GM12878 (cell line): ENCODE measurements around the gene SP100. TPM values are rescaled to one million over a fixed set of nuclear protein-coding genes. Genes with fewer than 3 reads are reported as not detected.

ENCODE experiments used
- BHLHE40 ChIP-seq, 2 experiments: fragments of 450-650 bp in 1 of 2; IDR thresholded peaks; 2 replicates each; pipeline ENCODE4 v1.6.1; 2011 to 2017; ENCODE audit warnings: low read depth in 2 of 2, borderline replicate concordance in 1 of 2, improper control_type of control experiment in 1 of 2, low read length in 1 of 2, mild to moderate bottlenecking in 1 of 2
- IKZF1 ChIP-seq: fragments of 450-650 bp; conservative IDR thresholded peaks from 2 replicates; pipeline ENCODE4 v1.6.1; 2017; ENCODE audit warnings: antibody characterized with exemption, mild to moderate bottlenecking
- IRF4 ChIP-seq: IDR thresholded peaks from 2 replicates; pipeline ENCODE4 v1.6.1; 2011; ENCODE audit warnings: low read depth, low read length
- JUND ChIP-seq: IDR thresholded peaks from 2 replicates; pipeline ENCODE4 v1.6.1; 2012; ENCODE audit warnings: low read depth, mild to moderate bottlenecking, low read length, improper control_type of control experiment, moderate library complexity
- KAT2A ChIP-seq: conservative IDR thresholded peaks from 2 replicates; pipeline ENCODE4 v1.6.1; 2011; ENCODE audit warnings: low read depth, low read length; ENCODE audit not compliant: control insufficient read depth
- PML ChIP-seq: IDR thresholded peaks from 2 replicates; pipeline ENCODE4 v1.6.1; 2012; ENCODE audit warnings: low read length, inconsistent platforms
- POLR2AphosphoS2 ChIP-seq: IDR thresholded peaks from 2 replicates; pipeline ENCODE4 v1.6.1; 2011; ENCODE audit warnings: low read depth, mild to moderate bottlenecking, low read length, improper control_type of control experiment, moderate library complexity
- RAD21 ChIP-seq: IDR thresholded peaks from 2 replicates; pipeline ENCODE4 v1.6.1; 2011; ENCODE audit warnings: mild to moderate bottlenecking, low read depth, low read length, moderate library complexity; ENCODE audit not compliant: insufficient read depth
- SIX5 ChIP-seq: IDR thresholded peaks from 2 replicates; pipeline ENCODE4 v1.6.1; 2011; ENCODE audit warnings: mild to moderate bottlenecking, low read depth, low read length, moderate library complexity; ENCODE audit not compliant: severe bottlenecking
- TARDBP ChIP-seq: IDR thresholded peaks from 2 replicates; pipeline ENCODE4 v1.6.1; 2016; ENCODE audit warnings: borderline replicate concordance
- YY1 ChIP-seq: IDR thresholded peaks from 2 replicates; pipeline ENCODE4 v1.6.1; 2011; ENCODE audit warnings: low read depth, mild to moderate bottlenecking, low read length
- ZNF24 ChIP-seq: fragments of 450-650 bp; IDR thresholded peaks from 2 replicates; pipeline ENCODE4 v1.6.1; 2017; ENCODE audit warnings: antibody characterized with exemption, mild to moderate bottlenecking
- ZSCAN29 ChIP-seq: fragments of 450-650 bp; IDR thresholded peaks from 2 replicates; pipeline ENCODE4 v1.6.1; 2017; ENCODE audit warnings: mild to moderate bottlenecking, moderate library complexity
- polyA plus RNA-seq, 11 experiments: library from polyadenylated mRNA; depleted of rRNA in 4 of 11; unstranded in 6 of 11; stranded (reverse) in 5 of 11; fragments of >200 nt; fragmentation: Nextera tagmentation in 4 of 11; fragmentation: Illumina TruSeq in 1 of 11; extraction: Ambion mirVana in 4 of 11; extraction: Trizol in 1 of 11; gene quantifications; 1 replicate in 1 of 11; 2 replicates in 10 of 11; pipeline versions ENCODE4 v1.2.1 to v1.2.3, GENCODE V29; 2011 to 2016; ENCODE audit warnings: inconsistent platforms in 2 of 11, missing spikeins in 2 of 11, low read depth in 1 of 11
- total RNA-seq, 4 experiments: library from RNA; depleted of rRNA in 3 of 4; stranded (reverse); fragments of >200 nt in 3 of 4; fragmentation: Illumina TruSeq in 1 of 4; extraction: Trizol in 1 of 4; gene quantifications; 2 replicates each; pipeline versions ENCODE4 v1.2.1 to v1.2.3, GENCODE V29; 2013 to 2021
- TF ChIP-seq, protein P1 (sequence below): IDR thresholded peaks from 2 replicates; pipeline ENCODE4 v1.6.1; 2012; ENCODE audit warnings: improper control_type of control experiment, low read depth, low read length; ENCODE audit not compliant: insufficient replicate concordance
- TF ChIP-seq, protein P2 (sequence below): fragments of 150-350 bp; IDR thresholded peaks from 2 replicates; pipeline ENCODE4 v1.6.1; 2014; ENCODE audit warnings: mild to moderate bottlenecking, low read depth, low read length
- TF ChIP-seq, protein P3 (sequence below): fragments of 450-650 bp; formaldehyde crosslinking; IDR thresholded peaks from 2 replicates; pipeline ENCODE4 v1.4.0; 2020; ENCODE audit warnings: mild to moderate bottlenecking, moderate library complexity
- TF ChIP-seq, protein P4 (sequence below): fragments of 450-650 bp; IDR thresholded peaks from 2 replicates; pipeline ENCODE4 v1.6.1; 2017; ENCODE audit warnings: mild to moderate bottlenecking

Gene SP100
- total and polyA plus RNA-seq, 10 of the 15 experiments (the other 5 are each of a cell fraction or from before 2014, with no cell fraction given): 109 to 239 (median 180) TPM

DNA sequence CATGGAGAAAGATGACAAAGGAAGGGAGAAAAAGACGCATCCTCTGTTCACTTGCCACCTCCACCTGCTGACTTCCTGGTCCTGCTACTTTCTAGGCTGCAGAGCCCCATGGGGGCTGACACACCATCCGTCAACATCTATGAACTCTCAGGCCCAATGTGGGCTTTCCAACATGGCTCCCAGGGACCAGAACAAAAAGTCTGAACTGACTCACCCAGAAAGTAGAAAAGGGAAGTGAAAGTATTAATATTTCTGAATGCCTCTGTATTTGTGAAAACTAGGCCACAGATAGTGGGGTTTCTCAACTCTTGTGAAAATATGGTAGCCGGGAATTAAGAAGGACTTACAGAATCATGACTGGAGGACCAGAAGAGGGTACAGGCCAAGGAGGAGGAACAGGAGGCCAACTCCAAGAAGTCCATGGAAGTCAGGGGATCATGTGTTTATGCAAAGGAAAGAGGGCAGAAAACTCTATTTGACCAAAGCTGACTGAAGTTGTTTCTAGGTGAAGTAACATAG lies 173.6 kb downstream of the SP100 start (continued):
- TF ChIP-seq, protein P1, sequence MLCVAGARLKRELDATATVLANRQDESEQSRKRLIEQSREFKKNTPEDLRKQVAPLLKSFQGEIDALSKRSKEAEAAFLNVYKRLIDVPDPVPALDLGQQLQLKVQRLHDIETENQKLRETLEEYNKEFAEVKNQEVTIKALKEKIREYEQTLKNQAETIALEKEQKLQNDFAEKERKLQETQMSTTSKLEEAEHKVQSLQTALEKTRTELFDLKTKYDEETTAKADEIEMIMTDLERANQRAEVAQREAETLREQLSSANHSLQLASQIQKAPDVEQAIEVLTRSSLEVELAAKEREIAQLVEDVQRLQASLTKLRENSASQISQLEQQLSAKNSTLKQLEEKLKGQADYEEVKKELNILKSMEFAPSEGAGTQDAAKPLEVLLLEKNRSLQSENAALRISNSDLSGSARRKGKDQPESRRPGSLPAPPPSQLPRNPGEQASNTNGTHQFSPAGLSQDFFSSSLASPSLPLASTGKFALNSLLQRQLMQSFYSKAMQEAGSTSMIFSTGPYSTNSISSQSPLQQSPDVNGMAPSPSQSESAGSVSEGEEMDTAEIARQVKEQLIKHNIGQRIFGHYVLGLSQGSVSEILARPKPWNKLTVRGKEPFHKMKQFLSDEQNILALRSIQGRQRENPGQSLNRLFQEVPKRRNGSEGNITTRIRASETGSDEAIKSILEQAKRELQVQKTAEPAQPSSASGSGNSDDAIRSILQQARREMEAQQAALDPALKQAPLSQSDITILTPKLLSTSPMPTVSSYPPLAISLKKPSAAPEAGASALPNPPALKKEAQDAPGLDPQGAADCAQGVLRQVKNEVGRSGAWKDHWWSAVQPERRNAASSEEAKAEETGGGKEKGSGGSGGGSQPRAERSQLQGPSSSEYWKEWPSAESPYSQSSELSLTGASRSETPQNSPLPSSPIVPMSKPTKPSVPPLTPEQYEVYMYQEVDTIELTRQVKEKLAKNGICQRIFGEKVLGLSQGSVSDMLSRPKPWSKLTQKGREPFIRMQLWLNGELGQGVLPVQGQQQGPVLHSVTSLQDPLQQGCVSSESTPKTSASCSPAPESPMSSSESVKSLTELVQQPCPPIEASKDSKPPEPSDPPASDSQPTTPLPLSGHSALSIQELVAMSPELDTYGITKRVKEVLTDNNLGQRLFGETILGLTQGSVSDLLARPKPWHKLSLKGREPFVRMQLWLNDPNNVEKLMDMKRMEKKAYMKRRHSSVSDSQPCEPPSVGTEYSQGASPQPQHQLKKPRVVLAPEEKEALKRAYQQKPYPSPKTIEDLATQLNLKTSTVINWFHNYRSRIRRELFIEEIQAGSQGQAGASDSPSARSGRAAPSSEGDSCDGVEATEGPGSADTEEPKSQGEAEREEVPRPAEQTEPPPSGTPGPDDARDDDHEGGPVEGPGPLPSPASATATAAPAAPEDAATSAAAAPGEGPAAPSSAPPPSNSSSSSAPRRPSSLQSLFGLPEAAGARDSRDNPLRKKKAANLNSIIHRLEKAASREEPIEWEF: peak; percentile 78
- TF ChIP-seq KAT2A: no peak
- TF ChIP-seq IKZF1: peak; percentile 98
- peak; percentile 99 for TF ChIP-seq IRF4
- peak; percentile 68 to 84; a peak in 3 of 4 replicates for TF ChIP-seq BHLHE40 (IDR thresholded peaks at IDR 0.05; ENCODE audit: borderline replicate concordance in 1 of 2, low read depth in 2 of 2, low read length in 1 of 2)
- peak; percentile 89 for TF ChIP-seq ZNF24
- peak; percentile 96 for TF ChIP-seq YY1
- TF ChIP-seq JUND: peak; percentile 94
- TF ChIP-seq, protein P2, sequence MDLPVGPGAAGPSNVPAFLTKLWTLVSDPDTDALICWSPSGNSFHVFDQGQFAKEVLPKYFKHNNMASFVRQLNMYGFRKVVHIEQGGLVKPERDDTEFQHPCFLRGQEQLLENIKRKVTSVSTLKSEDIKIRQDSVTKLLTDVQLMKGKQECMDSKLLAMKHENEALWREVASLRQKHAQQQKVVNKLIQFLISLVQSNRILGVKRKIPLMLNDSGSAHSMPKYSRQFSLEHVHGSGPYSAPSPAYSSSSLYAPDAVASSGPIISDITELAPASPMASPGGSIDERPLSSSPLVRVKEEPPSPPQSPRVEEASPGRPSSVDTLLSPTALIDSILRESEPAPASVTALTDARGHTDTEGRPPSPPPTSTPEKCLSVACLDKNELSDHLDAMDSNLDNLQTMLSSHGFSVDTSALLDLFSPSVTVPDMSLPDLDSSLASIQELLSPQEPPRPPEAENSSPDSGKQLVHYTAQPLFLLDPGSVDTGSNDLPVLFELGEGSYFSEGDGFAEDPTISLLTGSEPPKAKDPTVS: peak; percentile 53; the same call in 1 of the 2 replicates
- peak; percentile 89 for TF ChIP-seq PML
- no peak for TF ChIP-seq TARDBP
- TF ChIP-seq RAD21: peak; percentile 38; the same call in 1 of the 2 replicates
- TF ChIP-seq, protein P3, sequence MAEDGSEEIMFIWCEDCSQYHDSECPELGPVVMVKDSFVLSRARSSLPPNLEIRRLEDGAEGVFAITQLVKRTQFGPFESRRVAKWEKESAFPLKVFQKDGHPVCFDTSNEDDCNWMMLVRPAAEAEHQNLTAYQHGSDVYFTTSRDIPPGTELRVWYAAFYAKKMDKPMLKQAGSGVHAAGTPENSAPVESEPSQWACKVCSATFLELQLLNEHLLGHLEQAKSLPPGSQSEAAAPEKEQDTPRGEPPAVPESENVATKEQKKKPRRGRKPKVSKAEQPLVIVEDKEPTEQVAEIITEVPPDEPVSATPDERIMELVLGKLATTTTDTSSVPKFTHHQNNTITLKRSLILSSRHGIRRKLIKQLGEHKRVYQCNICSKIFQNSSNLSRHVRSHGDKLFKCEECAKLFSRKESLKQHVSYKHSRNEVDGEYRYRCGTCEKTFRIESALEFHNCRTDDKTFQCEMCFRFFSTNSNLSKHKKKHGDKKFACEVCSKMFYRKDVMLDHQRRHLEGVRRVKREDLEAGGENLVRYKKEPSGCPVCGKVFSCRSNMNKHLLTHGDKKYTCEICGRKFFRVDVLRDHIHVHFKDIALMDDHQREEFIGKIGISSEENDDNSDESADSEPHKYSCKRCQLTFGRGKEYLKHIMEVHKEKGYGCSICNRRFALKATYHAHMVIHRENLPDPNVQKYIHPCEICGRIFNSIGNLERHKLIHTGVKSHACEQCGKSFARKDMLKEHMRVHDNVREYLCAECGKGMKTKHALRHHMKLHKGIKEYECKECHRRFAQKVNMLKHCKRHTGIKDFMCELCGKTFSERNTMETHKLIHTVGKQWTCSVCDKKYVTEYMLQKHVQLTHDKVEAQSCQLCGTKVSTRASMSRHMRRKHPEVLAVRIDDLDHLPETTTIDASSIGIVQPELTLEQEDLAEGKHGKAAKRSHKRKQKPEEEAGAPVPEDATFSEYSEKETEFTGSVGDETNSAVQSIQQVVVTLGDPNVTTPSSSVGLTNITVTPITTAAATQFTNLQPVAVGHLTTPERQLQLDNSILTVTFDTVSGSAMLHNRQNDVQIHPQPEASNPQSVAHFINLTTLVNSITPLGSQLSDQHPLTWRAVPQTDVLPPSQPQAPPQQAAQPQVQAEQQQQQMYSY (CRISPR knock-in tag): no peak
- TF ChIP-seq POLR2AphosphoS2: peak; percentile 30; the same call in 1 of the 2 replicates
- TF ChIP-seq, protein P4, sequence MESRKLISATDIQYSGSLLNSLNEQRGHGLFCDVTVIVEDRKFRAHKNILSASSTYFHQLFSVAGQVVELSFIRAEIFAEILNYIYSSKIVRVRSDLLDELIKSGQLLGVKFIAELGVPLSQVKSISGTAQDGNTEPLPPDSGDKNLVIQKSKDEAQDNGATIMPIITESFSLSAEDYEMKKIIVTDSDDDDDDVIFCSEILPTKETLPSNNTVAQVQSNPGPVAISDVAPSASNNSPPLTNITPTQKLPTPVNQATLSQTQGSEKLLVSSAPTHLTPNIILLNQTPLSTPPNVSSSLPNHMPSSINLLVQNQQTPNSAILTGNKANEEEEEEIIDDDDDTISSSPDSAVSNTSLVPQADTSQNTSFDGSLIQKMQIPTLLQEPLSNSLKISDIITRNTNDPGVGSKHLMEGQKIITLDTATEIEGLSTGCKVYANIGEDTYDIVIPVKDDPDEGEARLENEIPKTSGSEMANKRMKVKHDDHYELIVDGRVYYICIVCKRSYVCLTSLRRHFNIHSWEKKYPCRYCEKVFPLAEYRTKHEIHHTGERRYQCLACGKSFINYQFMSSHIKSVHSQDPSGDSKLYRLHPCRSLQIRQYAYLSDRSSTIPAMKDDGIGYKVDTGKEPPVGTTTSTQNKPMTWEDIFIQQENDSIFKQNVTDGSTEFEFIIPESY: no peak
- TF ChIP-seq SIX5: no peak
- TF ChIP-seq ZSCAN29: no peak
